Mesenchymal stem cell (in vitro differentiated cells and primary cell): ENCODE results near the gene KRTAP5-5.
"Not testable (repeated sequence)": the region's sequence is repeated elsewhere in the genome, so short reads cannot be mapped to it uniquely, and the experiment has no call there.

Source experiments
- DNase-seq: peaks from one replicate; pipeline ENCODE4 v3.0.0-alpha.2; 2013
- H2AFZ ChIP-seq: one replicate; pipeline ENCODE4 v1.6.1; 2013; ENCODE audit warnings: low read depth, mild to moderate bottlenecking, control low read depth, inconsistent platforms, low read length, moderate library complexity
- H2AK5ac ChIP-seq: 2 replicates; pipeline ENCODE4 v1.6.1; 2013; ENCODE audit warnings: low read length, moderate library complexity, mild to moderate bottlenecking, inconsistent platforms; ENCODE audit not compliant: severe bottlenecking
- H2BK120ac ChIP-seq: one replicate; pipeline ENCODE4 v1.6.1; 2013; ENCODE audit warnings: low read depth, mild to moderate bottlenecking, inconsistent platforms, low read length, moderate library complexity
- H2BK12ac ChIP-seq, 2 experiments: one replicate each; pipeline ENCODE4 v1.6.1; 2013; ENCODE audit warnings: inconsistent platforms in 2 of 2, low read length in 2 of 2, mild to moderate bottlenecking in 2 of 2, moderate library complexity in 2 of 2, control low read depth in 1 of 2
- H2BK15ac ChIP-seq: one replicate; pipeline ENCODE4 v1.6.1; 2013; ENCODE audit warnings: mild to moderate bottlenecking, low read depth, inconsistent platforms; ENCODE audit not compliant: poor library complexity, severe bottlenecking
- H2BK5ac ChIP-seq: 2 replicates; pipeline ENCODE4 v1.6.1; 2013; ENCODE audit warnings: low read depth, mild to moderate bottlenecking, low read length, control low read depth, inconsistent platforms; ENCODE audit not compliant: poor library complexity, severe bottlenecking
- H3K14ac ChIP-seq, 2 experiments: one replicate each; pipeline ENCODE4 v1.6.1; 2013; ENCODE audit warnings: inconsistent platforms in 2 of 2, low read length in 2 of 2, control low read depth in 1 of 2, mild to moderate bottlenecking in 1 of 2, moderate library complexity in 1 of 2
- H3K18ac ChIP-seq, 2 experiments: one replicate each; pipeline ENCODE4 v1.6.1; 2013; ENCODE audit warnings: inconsistent platforms in 2 of 2, low read length in 2 of 2, control low read depth in 1 of 2, low read depth in 1 of 2, mild to moderate bottlenecking in 1 of 2
- H3K23ac ChIP-seq, 2 experiments: one replicate each; pipeline ENCODE4 v1.6.1; 2013; ENCODE audit warnings: inconsistent platforms in 2 of 2, low read length in 2 of 2, mild to moderate bottlenecking in 2 of 2, moderate library complexity in 2 of 2, control low read depth in 1 of 2
- H3K27ac ChIP-seq: 2 replicates; pipeline ENCODE4 v1.5.1; 2013; ENCODE audit warnings: mild to moderate bottlenecking, moderate library complexity, low read length, control low read depth, inconsistent platforms; ENCODE audit not compliant: poor library complexity, severe bottlenecking
- H3K27me3 ChIP-seq, 2 experiments: 2 replicates each; pipeline versions ENCODE4 v1.6.1 to v1.7.0; 2013; ENCODE audit warnings: low read length in 2 of 2, mild to moderate bottlenecking in 2 of 2, moderate library complexity in 2 of 2, control low read depth in 1 of 2, inconsistent platforms in 1 of 2; ENCODE audit not compliant: control insufficient read depth in 1 of 2, insufficient read depth in 1 of 2
- H3K36me3 ChIP-seq, 2 experiments: 2 replicates each; pipeline versions ENCODE4 v1.6.1 to v1.7.0; 2013; ENCODE audit warnings: low read length in 2 of 2, control low read depth in 1 of 2, inconsistent platforms in 1 of 2, low read depth in 1 of 2, mild to moderate bottlenecking in 1 of 2; ENCODE audit not compliant: insufficient read depth in 2 of 2, control insufficient read depth in 1 of 2
- H3K4ac ChIP-seq, 2 experiments: one replicate each; pipeline ENCODE4 v1.6.1; 2013; ENCODE audit warnings: inconsistent platforms in 2 of 2, low read length in 2 of 2, mild to moderate bottlenecking in 2 of 2, moderate library complexity in 2 of 2, control low read depth in 1 of 2, low read depth in 1 of 2
- H3K4me1 ChIP-seq: 2 replicates; pipeline ENCODE4 v1.6.1; 2013; ENCODE audit warnings: low read depth, low read length, control low read depth; ENCODE audit not compliant: control insufficient read depth, insufficient read depth
- H3K4me2 ChIP-seq: 2 replicates; pipeline ENCODE4 v1.6.1; 2013; ENCODE audit warnings: low read length, mild to moderate bottlenecking, inconsistent platforms; ENCODE audit not compliant: poor library complexity, severe bottlenecking
- H3K4me3 ChIP-seq, 2 experiments: 2 replicates each; pipeline versions ENCODE4 v1.5.1 to v1.7.0; 2013; ENCODE audit warnings: low read length in 2 of 2, mild to moderate bottlenecking in 2 of 2, control low read depth in 1 of 2, low read depth in 1 of 2; ENCODE audit not compliant: insufficient read depth in 1 of 2
- H3K79me1 ChIP-seq: replicated peaks from 2 replicates; pipeline ENCODE4 v1.6.1; 2013; ENCODE audit warnings: mild to moderate bottlenecking, control low read depth, low read length, inconsistent platforms; ENCODE audit not compliant: poor library complexity, severe bottlenecking
- H3K9ac ChIP-seq: 2 replicates; pipeline ENCODE4 v1.7.0; 2013; ENCODE audit warnings: mild to moderate bottlenecking, low read length, moderate library complexity
- H3K9me3 ChIP-seq: 2 replicates; pipeline ENCODE4 v1.7.0; 2013; ENCODE audit warnings: mild to moderate bottlenecking, low read length; ENCODE audit not compliant: control insufficient read depth
- H4K8ac ChIP-seq: one replicate; pipeline ENCODE4 v1.6.1; 2013; ENCODE audit warnings: inconsistent platforms, mild to moderate bottlenecking, low read length, moderate library complexity
- H4K91ac ChIP-seq: one replicate; pipeline ENCODE4 v1.6.1; 2013; ENCODE audit warnings: mild to moderate bottlenecking, low read length, inconsistent platforms
- WGBS: methylation state at CpG from one replicate; pipeline ENCODE4 v1.1.7; 2013; ENCODE audit warnings: mixed read lengths; 5-methylcytosine and 5-hydroxymethylcytosine counted together

The KRTAP5-5 gene

GRCh38 chr11:1595994-1596575 lies 33.5 kb upstream of the KRTAP5-5 start:
- 53% methylated on average over 11 of the region's 11 CpGs for WGBS
- not testable (repeated sequence) for H3K4me2 ChIP-seq, DNase-seq, H2AK5ac ChIP-seq, H3K9ac ChIP-seq, H3K27ac ChIP-seq, H2AFZ ChIP-seq, H3K4ac ChIP-seq, H2BK5ac ChIP-seq, H3K36me3 ChIP-seq, H3K18ac ChIP-seq, H3K9me3 ChIP-seq, H4K8ac ChIP-seq, H3K4me3 ChIP-seq, H2BK15ac ChIP-seq, H4K91ac ChIP-seq, H2BK120ac ChIP-seq, H3K4me1 ChIP-seq, H3K23ac ChIP-seq, H3K14ac ChIP-seq, H2BK12ac ChIP-seq, H3K79me1 ChIP-seq
- H3K27me3 ChIP-seq: peaks cover 67 to 82% of the 10 kb centered on the region in 2 experiments

- not testable (repeated sequence) for H3K4ac ChIP-seq, H3K27ac ChIP-seq, H3K23ac ChIP-seq, H2AK5ac ChIP-seq, H3K9me3 ChIP-seq, H4K8ac ChIP-seq, H4K91ac ChIP-seq, H3K36me3 ChIP-seq, DNase-seq, H2AFZ ChIP-seq, H3K18ac ChIP-seq, H3K9ac ChIP-seq, H2BK12ac ChIP-seq, H3K4me1 ChIP-seq, H2BK5ac ChIP-seq, H2BK15ac ChIP-seq, H3K4me3 ChIP-seq, H3K4me2 ChIP-seq, H3K79me1 ChIP-seq, H2BK120ac ChIP-seq
- peaks cover 70 to 83% of the 10 kb centered on the region in 2 experiments for H3K27me3 ChIP-seq
- peak overlapping the region in 1 of 2 experiments; percentile 12 for H3K14ac ChIP-seq
- 35% methylated on average over 17 of the region's 19 CpGs for WGBS
Measured at GRCh38 chr11:1596576-1597121, 32.9 kb upstream of the KRTAP5-5 start.

- no peak overlapping the region for H3K4me2 ChIP-seq
- WGBS: 82% methylated on average over 10 of the region's 10 CpGs
- H4K8ac ChIP-seq: no peak overlapping the region
Measured at GRCh38 chr11:1597331-1597993, 32.1 kb upstream of the KRTAP5-5 start.

GRCh38 chr11:1597994-1598380 lies 31.6 kb upstream of the KRTAP5-5 start, which contains the start of gene KRTAP5-2:
Gene KRTAP5-2 (minus strand): TSS chr11:1598294. CDS start chr11:1598250, 44 bp downstream.
- no peak within 1 kb of the TSS for H3K4ac ChIP-seq
- H2BK120ac ChIP-seq: no peak within 1 kb of the TSS
- no peak within 1 kb of the TSS for H4K91ac ChIP-seq
- no peak within 1 kb of the TSS for H2BK5ac ChIP-seq
- H3K18ac ChIP-seq: no peak within 1 kb of the TSS
- no peaks in the 10 kb centered on the region for H3K9me3 ChIP-seq
- H3K4me1 ChIP-seq: no peaks in the 10 kb centered on the region
- H2AFZ ChIP-seq: no peak within 1 kb of the TSS
- H3K4me2 ChIP-seq: no peak within 1 kb of the TSS
- no peak within 1 kb of the TSS for H2BK15ac ChIP-seq
- no peaks in the 10 kb centered on the region for H3K36me3 ChIP-seq
- WGBS: no CpG with 5 or more reads among the region's 4 CpGs
- no peak within 1 kb of the TSS for H3K9ac ChIP-seq
- H3K27ac ChIP-seq: no peak within 1 kb of the TSS
- H3K23ac ChIP-seq: no peak within 1 kb of the TSS
- no peaks in the 10 kb centered on the region for H3K79me1 ChIP-seq
- H3K27me3 ChIP-seq: peaks cover 65 to 82% of the 10 kb centered on the region in 2 experiments
- H3K14ac ChIP-seq: no peak within 1 kb of the TSS
- no peak for DNase-seq
- H4K8ac ChIP-seq: no peak within 1 kb of the TSS
- no peak within 1 kb of the TSS for H2BK12ac ChIP-seq
- H2AK5ac ChIP-seq: no peak within 1 kb of the TSS
- no peak within 1 kb of the TSS for H3K4me3 ChIP-seq

More at GRCh38 chr11:1597331-1597993, 32.1 kb upstream of the KRTAP5-5 start:
- Histone ChIP-seq H2BK15ac (no peak overlapping the region), H3K14ac (no peak overlapping the region), H3K4ac (no peak overlapping the region), H3K79me1 (no peaks in the 10 kb centered on the region), H3K18ac (no peak overlapping the region), H3K4me1 (no peaks in the 10 kb centered on the region), H3K4me3 (no peak overlapping the region), H3K27me3 (peaks cover 67 to 85% of the 10 kb centered on the region in 2 experiments), H3K36me3 (no peaks in the 10 kb centered on the region), H2BK120ac (no peak overlapping the region), H3K9me3 (no peaks in the 10 kb centered on the region), H3K27ac (no peak overlapping the region), H4K91ac (no peak overlapping the region), H3K9ac (no peak overlapping the region), H2BK12ac (no peak overlapping the region), H3K23ac (no peak overlapping the region), H2AFZ (no peak overlapping the region), H2AK5ac (no peak overlapping the region), H2BK5ac (no peak overlapping the region)
- DNase-seq: no peak
